ENCODE data around the gene PAX8. TPM values are rescaled to one million over a fixed set of nuclear protein-coding genes. Genes with fewer than 3 reads are reported as not detected.
A peak's percentile ranks its signal among the peaks of the same experiment; 100 is the strongest.

PAX8 gene
- total RNA-seq, 1 experiment from 2014 or later: not detected

DNA sequence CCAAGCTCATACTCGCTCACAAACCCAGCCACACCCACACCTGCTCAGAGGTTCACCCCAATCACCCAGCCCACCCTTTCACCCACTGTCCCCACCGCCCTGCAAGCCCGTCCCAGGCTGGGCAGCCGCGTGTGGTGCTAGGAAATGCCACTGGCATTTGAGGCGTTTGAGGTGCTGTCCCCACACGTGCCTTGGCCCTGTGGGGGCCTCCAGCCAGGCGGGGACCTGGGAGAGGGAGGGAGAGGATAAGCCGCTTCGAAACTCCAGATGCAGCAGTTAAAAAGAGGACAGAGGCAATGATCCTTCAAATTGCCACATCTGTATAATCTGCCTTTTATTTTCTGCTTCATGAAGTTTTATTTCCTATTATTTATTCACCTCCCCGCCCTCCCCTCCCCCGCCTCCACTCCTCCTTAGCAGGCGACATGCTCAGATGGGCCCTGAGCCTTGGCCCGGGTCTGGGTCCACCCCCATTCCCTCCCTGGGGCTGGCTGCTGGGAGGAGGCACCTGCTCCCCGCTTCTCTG is 69.0 kb downstream of the PAX8 start:
- Histone ChIP-seq H3K4me3 (ENCODE audit: insufficient read depth, low read depth, low read length) (no peak overlapping the region), H3K36me3 (replicated peaks; ENCODE audit: control insufficient read depth, insufficient read depth, low read length) (no peaks in the 10 kb centered on the region), H3K27me3 (ENCODE audit: control insufficient read depth, insufficient read depth, low read length) (no peaks in the 10 kb centered on the region)
- DNase-seq: no peak

DNA sequence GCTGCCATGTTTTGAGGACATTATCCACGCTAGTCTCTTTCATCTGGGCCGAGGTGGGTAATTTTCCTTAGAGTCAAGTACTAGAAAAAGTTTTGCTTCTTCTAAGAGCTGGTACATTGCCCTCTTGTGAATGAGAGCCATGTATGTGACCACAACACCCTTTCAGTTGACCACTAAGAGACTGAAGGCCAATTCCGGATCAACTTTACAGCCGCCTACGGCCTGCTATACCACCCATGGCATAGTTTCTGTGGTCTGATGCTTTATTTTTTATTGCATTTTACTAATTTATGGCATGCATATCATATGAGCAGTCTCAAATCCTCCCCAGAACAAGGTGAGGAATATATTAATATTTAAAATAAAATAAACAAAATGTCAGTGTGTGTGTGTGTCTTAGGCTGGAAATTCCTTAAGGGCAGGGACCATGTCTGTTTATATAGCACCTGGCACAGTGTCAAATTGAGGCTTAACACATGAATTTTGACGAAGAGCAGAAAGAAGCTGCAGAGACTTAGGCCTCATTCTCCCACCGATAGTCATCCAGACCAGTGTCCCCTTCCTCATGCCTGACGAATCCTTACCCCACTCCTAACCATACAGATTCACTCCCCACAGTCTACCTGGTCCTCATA is 69.6 kb downstream of the PAX8 start:
- no peak for DNase-seq
- no peaks in the 10 kb centered on the region for H3K36me3 ChIP-seq (replicated peaks; ENCODE audit: control insufficient read depth, insufficient read depth, low read length)
- H3K4me3 ChIP-seq (ENCODE audit: insufficient read depth, low read depth, low read length): no peak overlapping the region
- H3K27me3 ChIP-seq (ENCODE audit: control insufficient read depth, insufficient read depth, low read length): no peaks in the 10 kb centered on the region

DNA sequence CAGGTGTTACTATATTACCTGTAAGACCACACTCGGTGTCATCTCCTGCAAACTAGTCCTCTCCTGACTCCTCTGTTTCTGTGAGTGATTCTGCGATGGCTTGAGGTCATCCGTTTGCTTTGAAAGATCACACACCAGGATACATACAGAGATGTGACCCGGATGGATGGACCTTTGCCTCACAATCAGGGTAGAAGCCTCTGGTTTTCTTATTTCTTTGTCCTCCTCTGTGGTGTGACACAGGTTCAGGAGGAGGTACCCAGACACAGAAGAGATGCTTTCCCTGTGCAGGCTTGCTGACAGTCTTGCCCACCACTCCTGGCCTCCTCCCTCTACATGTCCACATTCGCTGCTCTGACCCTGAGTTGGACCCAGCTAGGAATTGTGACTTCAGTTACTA is 70.3 kb downstream of the PAX8 start:
- Histone ChIP-seq H3K27me3 (ENCODE audit: control insufficient read depth, insufficient read depth, low read length) (no peaks in the 10 kb centered on the region), H3K4me3 (ENCODE audit: insufficient read depth, low read depth, low read length) (no peak overlapping the region)
- no peak for DNase-seq

DNA sequence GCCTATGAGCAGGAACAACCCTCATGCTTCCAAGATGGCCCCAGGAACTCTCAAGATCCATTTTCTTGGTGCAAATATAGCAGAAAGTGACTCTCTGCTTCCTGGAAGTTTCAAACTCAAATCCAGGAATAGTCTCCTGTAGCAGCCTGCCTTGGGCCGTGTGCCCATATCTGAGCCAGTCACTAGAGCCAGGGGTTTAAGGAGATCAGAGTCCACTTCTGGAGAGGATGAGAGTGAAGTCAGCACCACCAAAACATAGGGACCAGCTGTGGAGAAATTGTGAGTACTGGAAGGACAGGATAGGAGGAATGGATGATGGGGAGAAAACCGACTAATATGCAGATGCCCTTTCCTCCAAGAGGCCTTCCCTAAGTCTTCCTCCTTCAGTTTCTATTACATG is 71.7 kb downstream of the PAX8 start:
- no peak for DNase-seq
- no peaks in the 10 kb centered on the region for H3K27me3 ChIP-seq (ENCODE audit: control insufficient read depth, insufficient read depth, low read length)
- no peak overlapping the region for H3K4me3 ChIP-seq (ENCODE audit: insufficient read depth, low read depth, low read length)
- H3K36me3 ChIP-seq (replicated peaks; ENCODE audit: control insufficient read depth, insufficient read depth, low read length): no peaks in the 10 kb centered on the region

More for the DNA sequence above, 70.3 kb downstream of the PAX8 start:
- H3K36me3 ChIP-seq (replicated peaks; ENCODE audit: control insufficient read depth, insufficient read depth, low read length): no peaks in the 10 kb centered on the region

DNA sequence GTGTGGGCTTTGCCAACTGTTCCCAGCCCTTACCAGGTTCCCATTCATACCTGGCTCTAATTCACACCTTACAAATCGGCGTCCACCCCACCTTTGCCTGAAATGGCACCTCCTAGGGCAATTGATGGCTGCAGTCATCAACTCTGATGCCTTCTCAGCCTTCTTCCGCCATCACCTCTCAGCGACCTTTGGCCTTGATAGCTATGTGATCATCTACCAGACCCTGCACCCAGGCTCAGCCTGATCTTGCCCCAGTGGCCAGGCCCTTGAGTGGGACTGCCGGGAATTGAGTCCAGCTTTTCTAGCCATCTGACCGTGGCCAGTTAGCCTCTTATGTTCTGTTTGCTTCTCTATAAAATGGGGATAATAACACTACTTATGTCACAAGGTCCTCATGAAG is 72.5 kb downstream of the PAX8 start:
- no peaks in the 10 kb centered on the region for H3K27me3 ChIP-seq (ENCODE audit: control insufficient read depth, insufficient read depth, low read length)
- no peak for DNase-seq
- no peaks in the 10 kb centered on the region for H3K36me3 ChIP-seq (replicated peaks; ENCODE audit: control insufficient read depth, insufficient read depth, low read length)
- H3K4me3 ChIP-seq (ENCODE audit: insufficient read depth, low read depth, low read length): no peak overlapping the region

DNA sequence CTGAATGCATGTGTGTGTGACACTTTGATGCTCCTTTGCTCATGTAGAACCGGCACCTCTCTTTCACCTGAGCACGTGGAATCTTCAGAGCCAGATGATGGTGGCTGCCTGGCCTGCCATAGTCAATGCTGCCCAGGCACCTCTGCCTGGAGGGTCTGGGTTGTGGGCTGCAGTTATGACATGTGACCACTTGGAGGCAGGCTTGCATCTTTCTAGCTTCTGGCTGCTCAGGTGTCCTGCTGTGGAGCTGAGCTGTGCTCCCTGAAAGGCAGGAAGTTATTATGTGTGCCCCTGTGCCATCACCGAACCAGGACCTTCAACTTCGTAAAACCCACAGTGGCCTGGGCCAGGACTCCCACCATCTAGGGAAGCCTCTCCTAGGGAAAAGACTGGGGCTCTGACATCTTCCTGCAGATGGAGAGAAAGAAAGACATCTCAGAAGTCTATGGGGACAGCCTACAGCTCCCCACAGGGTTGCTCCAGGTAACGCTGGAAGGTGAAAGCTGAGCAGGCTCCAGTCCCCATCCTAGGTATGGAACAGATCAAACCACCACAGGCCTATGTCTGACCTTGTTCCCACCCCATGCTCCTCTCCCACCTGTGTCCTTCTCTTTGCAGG is 74.7 kb downstream of the PAX8 start:
- H3K27me3 ChIP-seq (ENCODE audit: control insufficient read depth, insufficient read depth, low read length): no peaks in the 10 kb centered on the region
- no peaks in the 10 kb centered on the region for H3K36me3 ChIP-seq (replicated peaks; ENCODE audit: control insufficient read depth, insufficient read depth, low read length)
- no peak overlapping the region for H3K4me3 ChIP-seq (ENCODE audit: insufficient read depth, low read depth, low read length)
- peak; percentile 91 for DNase-seq

DNA sequence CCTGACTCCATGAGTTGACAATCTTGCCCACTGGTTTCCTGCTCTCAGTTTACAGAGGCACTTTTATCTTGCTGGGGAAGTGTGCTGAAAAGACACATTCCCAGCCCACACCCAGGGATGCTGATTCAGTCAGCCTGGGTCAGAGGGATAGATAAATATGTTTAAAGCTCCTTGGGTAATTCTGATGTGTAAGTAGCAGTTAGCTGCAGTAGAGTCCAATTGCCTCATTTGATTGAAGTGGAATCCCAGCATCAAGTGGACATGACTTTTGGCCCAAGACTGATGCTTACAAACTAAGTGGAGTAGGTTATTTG is 75.5 kb downstream of the PAX8 start:
- Histone ChIP-seq H3K4me3 (ENCODE audit: insufficient read depth, low read depth, low read length) (no peak overlapping the region), H3K36me3 (replicated peaks; ENCODE audit: control insufficient read depth, insufficient read depth, low read length) (no peaks in the 10 kb centered on the region), H3K27me3 (ENCODE audit: control insufficient read depth, insufficient read depth, low read length) (peaks cover 4% of the 10 kb centered on the region; the same call in 1 of the 2 replicates)
- DNase-seq: no peak

DNA sequence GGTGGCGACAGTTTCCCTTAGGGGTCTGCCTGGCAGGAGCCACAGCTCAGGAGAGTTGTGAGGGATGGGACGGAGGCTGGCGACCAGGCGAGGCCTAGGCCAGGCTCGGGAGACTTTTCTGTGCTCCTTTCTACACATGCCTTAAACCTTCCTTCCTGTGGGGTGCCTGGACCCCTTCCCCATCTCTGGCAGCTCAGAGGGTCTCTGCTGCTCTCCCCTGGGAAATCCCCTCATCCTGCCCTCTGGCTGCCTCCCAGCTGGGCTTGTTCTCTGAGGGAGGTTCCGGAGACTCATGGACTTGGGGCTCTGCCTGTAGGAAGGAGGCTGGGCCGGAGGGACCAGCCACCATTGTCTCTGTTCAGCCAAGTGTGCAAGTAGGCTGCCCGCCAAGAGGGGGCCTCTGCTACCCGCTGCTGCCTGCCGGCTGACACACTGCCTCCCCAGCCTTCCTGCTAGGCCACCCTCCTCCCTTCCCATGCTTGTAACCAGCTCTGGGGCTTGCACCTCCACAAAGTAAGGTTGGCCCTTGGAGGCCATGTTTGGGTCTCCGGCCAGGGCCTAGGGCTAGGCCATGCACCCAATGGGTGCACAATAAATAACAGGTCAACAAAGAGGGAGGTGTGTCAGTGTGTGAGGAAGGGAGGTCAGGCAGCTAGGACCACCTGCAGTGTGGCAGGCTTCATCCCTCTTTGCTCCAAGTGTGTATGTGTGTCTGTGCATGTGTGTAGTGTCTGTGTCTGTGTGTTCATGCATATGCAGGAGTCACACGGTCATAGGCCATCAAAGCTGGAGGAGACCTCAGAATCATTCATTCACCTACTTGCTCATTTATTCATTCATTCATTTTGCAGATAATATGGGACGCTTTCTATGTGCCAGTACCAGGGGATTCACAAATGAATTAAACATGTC is 76.2 kb downstream of the PAX8 start:
- Histone ChIP-seq H3K27me3 (ENCODE audit: control insufficient read depth, insufficient read depth, low read length) (peaks cover 8% of the 10 kb centered on the region), H3K36me3 (replicated peaks; ENCODE audit: control insufficient read depth, insufficient read depth, low read length) (no peaks in the 10 kb centered on the region), H3K4me3 (ENCODE audit: insufficient read depth, low read depth, low read length) (no peak overlapping the region)
- no peak for DNase-seq

DNA sequence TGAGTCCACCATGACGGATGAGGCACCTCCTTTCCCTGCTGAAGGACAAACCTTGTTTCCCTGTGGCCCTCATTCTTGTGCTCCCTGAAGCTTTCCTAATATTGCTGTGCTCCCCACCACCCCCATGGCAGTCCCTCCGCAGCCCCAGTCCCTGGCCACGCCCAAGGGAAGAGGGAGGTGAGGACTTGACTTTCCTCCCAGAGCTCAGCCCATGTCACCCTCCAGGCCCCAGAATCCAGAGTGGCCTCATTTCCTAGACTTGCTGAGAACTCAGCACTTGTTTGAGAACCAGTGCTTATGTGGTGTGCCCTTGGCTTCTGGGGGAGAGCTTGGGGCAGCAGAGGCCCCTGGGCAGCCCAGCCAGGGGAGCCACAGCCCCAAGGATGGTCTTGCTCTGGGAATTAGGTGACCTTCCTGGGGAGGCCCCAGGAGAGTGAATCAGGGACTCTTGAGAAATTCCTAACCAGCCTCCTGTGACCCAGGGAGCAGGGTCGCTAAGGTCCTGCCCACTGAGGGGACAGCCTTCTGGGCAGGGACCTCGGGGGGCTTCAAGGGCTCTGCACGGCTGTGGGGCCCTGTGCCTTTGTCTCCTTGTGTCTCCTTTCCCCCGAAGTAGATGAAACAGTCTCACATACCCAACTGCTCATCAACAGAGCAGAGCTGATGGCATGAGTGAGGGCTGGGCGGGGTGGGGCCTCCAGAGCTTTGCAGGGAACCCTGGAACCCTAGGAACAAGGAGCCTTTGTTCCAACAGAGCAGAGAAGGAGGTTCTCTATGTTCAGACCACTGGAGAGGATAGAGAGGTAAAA is 77.0 kb downstream of the PAX8 start:
- peaks cover 9% of the 10 kb centered on the region for H3K27me3 ChIP-seq (ENCODE audit: control insufficient read depth, insufficient read depth, low read length)
- DNase-seq: no peak
- H3K36me3 ChIP-seq (replicated peaks; ENCODE audit: control insufficient read depth, insufficient read depth, low read length): no peaks in the 10 kb centered on the region
- H3K4me3 ChIP-seq (ENCODE audit: insufficient read depth, low read depth, low read length): no peak overlapping the region

DNA sequence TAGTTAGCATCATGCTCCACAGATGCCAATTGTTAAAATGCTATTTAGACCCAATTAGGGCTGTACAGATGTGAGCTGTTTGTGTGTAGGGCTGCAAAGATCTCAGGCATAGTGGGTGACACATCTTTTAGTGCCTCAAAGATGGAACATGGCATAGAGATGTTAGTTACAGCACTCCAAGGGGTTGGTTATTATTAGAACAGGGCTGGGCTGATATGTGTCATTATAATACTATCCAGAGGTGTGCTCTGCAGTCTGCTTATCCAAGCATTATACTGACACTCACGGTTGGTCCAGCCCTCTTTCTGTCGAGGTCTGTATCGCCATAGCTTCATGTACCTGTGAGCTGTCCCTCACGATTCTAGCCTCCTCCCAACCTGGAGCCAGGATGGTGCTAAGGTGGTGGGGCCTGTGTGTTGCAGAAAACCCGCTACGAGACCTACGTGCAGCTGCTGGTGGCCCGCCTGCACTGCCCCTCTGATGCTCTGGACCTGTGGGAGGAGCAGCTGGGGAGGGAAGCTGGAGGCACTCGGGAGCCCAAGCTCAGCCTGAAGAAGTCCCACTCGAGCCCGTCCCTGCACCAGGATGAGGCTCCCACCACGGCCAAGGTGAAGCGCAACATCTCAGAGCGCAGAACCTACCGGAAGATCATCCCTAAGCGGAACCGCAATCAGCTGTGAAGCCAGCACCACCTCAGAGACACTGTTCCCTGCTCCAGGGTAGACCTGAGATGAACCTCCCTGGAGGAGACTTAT is 77.8 kb downstream of the PAX8 start:
- Histone ChIP-seq H3K27me3 (ENCODE audit: control insufficient read depth, insufficient read depth, low read length) (peaks cover 9% of the 10 kb centered on the region), H3K4me3 (ENCODE audit: insufficient read depth, low read depth, low read length) (no peak overlapping the region), H3K36me3 (replicated peaks; ENCODE audit: control insufficient read depth, insufficient read depth, low read length) (no peaks in the 10 kb centered on the region)
- no peak for DNase-seq

DNA sequence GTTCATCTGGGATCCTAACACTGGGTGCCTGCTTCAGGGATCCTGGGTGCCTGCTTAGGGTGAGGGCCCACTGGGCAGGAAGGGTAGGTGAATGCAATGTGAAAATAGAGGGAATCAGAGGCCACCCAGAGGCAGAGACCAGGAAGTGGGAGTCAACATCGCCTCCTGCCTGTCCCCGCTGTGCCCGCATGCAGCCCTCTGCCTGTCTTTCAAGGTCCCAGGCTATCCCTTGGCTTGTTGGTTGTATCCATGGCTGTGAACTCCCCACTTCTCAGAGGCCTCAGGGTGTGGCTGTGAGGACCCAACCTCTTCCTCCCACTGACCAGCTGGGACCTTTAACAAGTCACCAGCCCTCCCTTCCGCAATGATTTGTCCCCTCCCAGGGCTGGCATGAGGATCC is 78.5 kb downstream of the PAX8 start:
- Histone ChIP-seq H3K27me3 (ENCODE audit: control insufficient read depth, insufficient read depth, low read length) (peaks cover 9% of the 10 kb centered on the region), H3K4me3 (ENCODE audit: insufficient read depth, low read depth, low read length) (no peak overlapping the region), H3K36me3 (replicated peaks; ENCODE audit: control insufficient read depth, insufficient read depth, low read length) (no peaks in the 10 kb centered on the region)
- peak; percentile 74 for DNase-seq

DNA sequence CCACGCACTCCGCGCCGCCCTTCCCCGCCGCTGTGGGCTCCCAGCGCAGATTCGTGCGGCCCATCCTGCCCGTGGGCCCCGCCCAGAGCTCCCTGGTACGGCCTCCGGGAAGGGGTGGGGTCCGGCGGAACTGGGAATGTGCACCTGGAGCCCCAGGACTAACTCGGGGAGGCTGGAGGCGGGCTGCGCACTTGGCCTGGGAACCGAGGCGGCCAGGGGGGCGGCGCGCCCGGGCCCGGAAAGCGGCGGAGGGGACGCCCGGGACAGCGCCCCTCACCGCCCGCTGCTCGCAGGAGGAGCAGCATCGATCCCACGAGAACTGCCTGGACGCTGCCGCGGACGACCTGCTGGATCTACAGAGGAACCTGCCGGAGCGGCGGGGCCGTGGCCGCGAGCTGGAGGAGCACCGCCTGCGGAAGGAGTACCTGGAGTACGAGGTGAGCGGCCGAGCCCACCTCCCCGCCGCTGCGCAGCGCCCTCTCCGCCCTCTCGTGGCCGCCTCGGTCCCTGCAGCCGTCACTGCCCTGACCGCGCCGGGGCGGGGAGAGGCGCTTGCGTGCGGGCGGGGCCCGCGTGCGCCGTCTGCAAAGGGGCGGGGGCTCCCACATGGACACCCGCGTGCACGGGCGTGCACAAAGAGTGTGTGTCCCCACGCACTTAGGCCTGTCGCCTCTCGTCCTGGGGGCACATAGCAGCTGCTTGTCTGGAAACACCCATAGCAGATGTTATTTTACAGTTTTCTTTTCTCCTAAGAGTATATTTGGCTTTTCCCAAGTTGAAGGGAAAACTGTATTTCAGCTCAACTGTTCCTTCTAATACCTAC is 79.7 kb downstream of the PAX8 start:
- H3K36me3 ChIP-seq (replicated peaks; ENCODE audit: control insufficient read depth, insufficient read depth, low read length): no peaks in the 10 kb centered on the region
- H3K27me3 ChIP-seq (ENCODE audit: control insufficient read depth, insufficient read depth, low read length): peaks cover 9% of the 10 kb centered on the region
- peak overlapping the region; percentile 54 for H3K4me3 ChIP-seq (ENCODE audit: insufficient read depth, low read depth, low read length)
- DNase-seq: peak; percentile 97
